Kidney (tissue), 14 donors: ENCODE measurements around the gene TFPI2. TPM values are rescaled to one million over a fixed set of nuclear protein-coding genes. Genes with fewer than 3 reads are reported as not detected.

ENCODE experiments used
- DNase-seq, 5 donors: peaks; one replicate each; pipeline ENCODE4 v3.0.0-alpha.2; 2013 to 2020
- FAIRE-seq: peaks from 2 replicates; lab custom pipeline; 2012; peaks lifted over from hg19 to GRCh38; lab: Jason Lieb, UNC
- H3K27ac ChIP-seq, 2 donors: one replicate each; pipeline ENCODE4 v1.7.0; 2013; ENCODE audit warnings: low read depth in 2 of 2, low read length in 2 of 2, inconsistent platforms in 1 of 2
- H3K27me3 ChIP-seq: one replicate; pipeline ENCODE4 v1.7.1; 2013; ENCODE audit warnings: low read length, inconsistent platforms; ENCODE audit not compliant: control insufficient read depth, insufficient read depth
- H3K36me3 ChIP-seq, 3 donors: one replicate each; pipeline versions ENCODE4 v1.7.0 to v1.7.1; 2013; ENCODE audit warnings: low read length in 3 of 3, control low read depth in 1 of 3, inconsistent platforms in 1 of 3; ENCODE audit not compliant: insufficient read depth in 3 of 3, control insufficient read depth in 2 of 3
- H3K4me1 ChIP-seq, 3 donors: one replicate each; pipeline versions ENCODE4 v1.7.0 to v1.7.1; 2013; ENCODE audit warnings: low read length in 3 of 3, inconsistent platforms in 1 of 3, low read depth in 1 of 3; ENCODE audit not compliant: control insufficient read depth in 2 of 3, insufficient read depth in 2 of 3
- H3K4me3 ChIP-seq, 3 donors: one replicate each; pipeline versions ENCODE4 v1.7.0 to v1.8.1; 2013; ENCODE audit warnings: low read length in 3 of 3, control low read depth in 1 of 3, inconsistent platforms in 1 of 3
- H3K9ac ChIP-seq, 3 donors: one replicate each; pipeline versions ENCODE4 v1.7.0 to v1.7.1; 2013; ENCODE audit warnings: low read length in 3 of 3, control low read depth in 1 of 3, inconsistent platforms in 1 of 3
- H3K9me3 ChIP-seq, 3 donors: one replicate each; pipeline versions ENCODE4 v1.7.0 to v1.7.1; 2013; ENCODE audit warnings: low read length in 3 of 3, control low read depth in 1 of 3, inconsistent platforms in 1 of 3; ENCODE audit not compliant: control insufficient read depth in 2 of 3, insufficient read depth in 1 of 3
- intact Hi-C: fragments of 100-400 bp; cut with DNase I; formaldehyde crosslinking; loops from one replicate; pipeline ENCODE4 v1.11.1; 2022
- polyA plus RNA-seq: library from polyadenylated mRNA; stranded (reverse); fragments of 350-450 nt; fragmentation: Illumina TruSeq; extraction: RNeasy Lipid Tissue Mini Kit (QIAGEN cat#74804); gene quantifications from one replicate; pipeline ENCODE4 v1.2.3, GENCODE V29; 2014; ENCODE audit warnings: low read depth, low replicate concordance; ENCODE audit not compliant: insufficient read depth
- total RNA-seq: library from RNA; stranded (reverse); fragmentation: NEBNext Ultra II Directional; extraction: Animal tissue kit (Norgen Biotek cat#: 25700); gene quantifications from one replicate; pipeline ENCODE4 v1.2.1, GENCODE V29; 2021
- TF ChIP-seq, protein P1 (sequence below): IDR thresholded peaks from 3 replicates; pipeline ENCODE4 v1.5.1; 2012; ENCODE audit warnings: mild to moderate bottlenecking, moderate library complexity, borderline replicate concordance; ENCODE audit not compliant: insufficient read depth; ENCODE audit errors: extremely low read depth
- donor health status: control.
- donor health status: control.
- donor health status: control.
- donor health status: control.
- donor health status: control.
- donor health status: DM: yes; HTN: yes; CAD: no.
- donor health status: Normal renal cell carcinoma (clear cell type).

TFPI2 gene
- total and polyA plus RNA-seq, 2 donors from 2014 or later = 7.8 to 42.5 TPM

GRCh38 chr7:93862651-93863050 lies 27.9 kb downstream of the TFPI2 start:
- no peak overlapping the region for H3K9ac ChIP-seq
- intact Hi-C loops = no loop called here
- TF ChIP-seq, protein P1, sequence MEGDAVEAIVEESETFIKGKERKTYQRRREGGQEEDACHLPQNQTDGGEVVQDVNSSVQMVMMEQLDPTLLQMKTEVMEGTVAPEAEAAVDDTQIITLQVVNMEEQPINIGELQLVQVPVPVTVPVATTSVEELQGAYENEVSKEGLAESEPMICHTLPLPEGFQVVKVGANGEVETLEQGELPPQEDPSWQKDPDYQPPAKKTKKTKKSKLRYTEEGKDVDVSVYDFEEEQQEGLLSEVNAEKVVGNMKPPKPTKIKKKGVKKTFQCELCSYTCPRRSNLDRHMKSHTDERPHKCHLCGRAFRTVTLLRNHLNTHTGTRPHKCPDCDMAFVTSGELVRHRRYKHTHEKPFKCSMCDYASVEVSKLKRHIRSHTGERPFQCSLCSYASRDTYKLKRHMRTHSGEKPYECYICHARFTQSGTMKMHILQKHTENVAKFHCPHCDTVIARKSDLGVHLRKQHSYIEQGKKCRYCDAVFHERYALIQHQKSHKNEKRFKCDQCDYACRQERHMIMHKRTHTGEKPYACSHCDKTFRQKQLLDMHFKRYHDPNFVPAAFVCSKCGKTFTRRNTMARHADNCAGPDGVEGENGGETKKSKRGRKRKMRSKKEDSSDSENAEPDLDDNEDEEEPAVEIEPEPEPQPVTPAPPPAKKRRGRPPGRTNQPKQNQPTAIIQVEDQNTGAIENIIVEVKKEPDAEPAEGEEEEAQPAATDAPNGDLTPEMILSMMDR = no peak
- H3K9me3 ChIP-seq = no peaks in the 10 kb centered on the region
- H3K27me3 ChIP-seq = no peaks in the 10 kb centered on the region
- H3K27ac ChIP-seq = no peak overlapping the region
- no peak overlapping the region for H3K4me3 ChIP-seq
- no peaks in the 10 kb centered on the region for H3K36me3 ChIP-seq
- DNase-seq (no peak), FAIRE-seq (no peak)
- H3K4me1 ChIP-seq = peaks cover 0 to 4% (median 0%) of the 10 kb centered on the region in 3 donors

GRCh38 chr7:93861325-93861949 lies 29.1 kb downstream of the TFPI2 start:
- no peaks in the 10 kb centered on the region for H3K9me3 ChIP-seq
- no peak overlapping the region for H3K27ac ChIP-seq
- no peaks in the 10 kb centered on the region for H3K36me3 ChIP-seq
- FAIRE-seq = no peak
- intact Hi-C loops = no loop called here
- H3K9ac ChIP-seq = no peak overlapping the region
- no peaks in the 10 kb centered on the region for H3K27me3 ChIP-seq
- H3K4me3 ChIP-seq = no peak overlapping the region
- no peak for DNase-seq
- H3K4me1 ChIP-seq = no peaks in the 10 kb centered on the region
- TF ChIP-seq, protein P1 = no peak

- TF ChIP-seq, protein P1 = no peak
- no peaks in the 10 kb centered on the region for H3K27me3 ChIP-seq
- intact Hi-C loops = no loop called here
- no peak overlapping the region for H3K9ac ChIP-seq
- FAIRE-seq = no peak
- H3K36me3 ChIP-seq = no peaks in the 10 kb centered on the region
- no peaks in the 10 kb centered on the region for H3K9me3 ChIP-seq
- H3K4me1 ChIP-seq = no peaks in the 10 kb centered on the region
- no peak for DNase-seq
- no peak overlapping the region for H3K27ac ChIP-seq
- H3K4me3 ChIP-seq = no peak overlapping the region
These were observed 30.3 kb downstream of the TFPI2 start for GRCh38 chr7:93860261-93860660.

DNA sequence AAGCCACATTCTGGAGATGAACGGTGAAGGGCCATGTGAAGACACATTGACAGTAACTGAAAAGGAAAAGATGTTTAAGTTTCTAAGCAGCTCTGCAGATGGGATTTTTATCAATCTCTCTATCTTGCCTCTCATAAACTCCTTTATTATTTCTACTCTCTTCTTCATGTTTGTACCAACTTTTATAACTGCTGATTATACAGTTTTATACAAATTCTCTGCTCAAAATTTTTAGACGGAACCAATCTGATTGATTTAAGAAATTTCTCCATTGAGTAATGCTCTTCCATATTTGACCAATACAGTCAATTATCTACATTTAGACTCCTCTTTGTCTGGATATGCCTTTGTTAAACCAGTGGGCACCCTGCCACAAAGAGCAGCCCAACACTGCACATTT lies 31.7 kb downstream of the TFPI2 start:
- H3K27ac ChIP-seq = no peak overlapping the region
- DNase-seq (no peak), FAIRE-seq (no peak)
- no peaks in the 10 kb centered on the region for H3K4me1 ChIP-seq
- intact Hi-C loops = no loop called here
- H3K36me3 ChIP-seq = no peaks in the 10 kb centered on the region
- H3K9me3 ChIP-seq = no peaks in the 10 kb centered on the region
- TF ChIP-seq, protein P1 = no peak
- no peak overlapping the region for H3K4me3 ChIP-seq
- H3K27me3 ChIP-seq = no peaks in the 10 kb centered on the region
- H3K9ac ChIP-seq = no peak overlapping the region
